Measurements from ENCODE around the gene OR10J4.
"Not testable (repeated sequence)": the region's sequence is repeated elsewhere in the genome, so short reads cannot be mapped to it uniquely, and the experiment has no call there.

Gene OR10J4
- 0 to 0.55 (median 0) reads per million in 17 experiments for total RNA-seq

DNA sequence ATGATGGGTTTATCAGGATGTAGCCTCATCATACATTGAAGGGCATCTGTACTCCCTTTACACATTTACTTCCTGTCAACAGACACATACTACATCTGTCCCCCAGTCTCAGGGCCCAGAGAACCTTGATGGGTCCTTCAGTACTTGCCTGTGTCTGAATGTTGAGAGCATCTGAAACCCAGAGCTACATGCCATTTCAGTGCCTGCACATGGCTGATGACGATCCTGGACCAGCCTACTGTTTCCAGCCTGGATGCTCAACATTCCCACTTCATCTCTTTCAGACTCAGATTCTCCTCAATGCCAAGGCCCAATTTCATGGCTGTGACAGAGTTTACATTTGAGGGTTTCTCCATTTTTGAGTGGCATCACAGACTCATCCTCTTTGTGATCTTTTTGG, at the start of gene OR10J4:
Gene OR10J4 (plus strand): TSS at position 301 of the 400 bp plus-strand sequence.
- no peak for DNase-seq

DNA sequence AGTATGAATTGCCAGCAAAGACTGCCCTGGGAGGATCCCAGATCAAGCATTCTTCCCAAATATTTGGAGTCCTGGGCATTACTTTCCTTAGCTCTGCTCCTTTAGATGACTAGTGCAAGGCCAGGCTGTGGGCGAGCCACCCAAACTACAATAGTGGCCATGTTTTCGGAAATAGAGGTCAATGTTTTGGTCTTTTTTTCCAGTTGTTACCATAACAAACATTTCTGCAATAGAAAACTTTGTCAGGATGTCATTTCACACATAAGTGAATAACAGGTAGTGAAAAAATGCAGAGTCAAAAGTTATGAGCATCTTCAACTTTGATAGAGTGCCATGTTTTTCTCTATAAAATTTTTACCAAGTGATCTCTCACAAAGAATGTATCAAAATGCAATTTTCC, 25.2 kb upstream of the OR10J4 start:
- DNase-seq = no peak

DNA sequence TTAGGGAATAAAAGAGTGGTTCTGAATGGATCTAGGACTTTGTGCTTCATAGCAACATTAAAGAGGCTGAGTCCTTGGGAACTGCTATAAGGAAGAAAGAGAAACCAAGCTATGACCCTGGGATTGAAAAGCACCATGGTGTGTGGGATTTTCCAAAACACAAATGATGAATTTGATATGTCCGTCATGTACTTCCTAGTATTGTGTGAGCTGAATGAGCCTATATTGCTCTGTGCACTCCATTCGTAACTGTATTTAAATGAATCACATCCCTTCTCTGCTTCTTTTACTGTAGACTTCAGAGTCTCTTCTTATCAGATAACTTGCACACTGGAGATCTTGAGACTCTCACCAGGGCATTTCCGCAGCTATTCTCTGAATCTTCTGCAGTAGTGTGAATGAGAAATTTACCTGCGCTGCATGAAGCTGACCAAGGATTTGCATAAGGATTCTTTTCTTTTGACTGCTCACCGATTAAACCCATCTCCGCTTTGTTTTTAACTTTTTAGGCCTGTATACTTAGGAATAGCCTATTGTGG, 23.1 kb upstream of the OR10J4 start:
- no peak for DNase-seq

DNA sequence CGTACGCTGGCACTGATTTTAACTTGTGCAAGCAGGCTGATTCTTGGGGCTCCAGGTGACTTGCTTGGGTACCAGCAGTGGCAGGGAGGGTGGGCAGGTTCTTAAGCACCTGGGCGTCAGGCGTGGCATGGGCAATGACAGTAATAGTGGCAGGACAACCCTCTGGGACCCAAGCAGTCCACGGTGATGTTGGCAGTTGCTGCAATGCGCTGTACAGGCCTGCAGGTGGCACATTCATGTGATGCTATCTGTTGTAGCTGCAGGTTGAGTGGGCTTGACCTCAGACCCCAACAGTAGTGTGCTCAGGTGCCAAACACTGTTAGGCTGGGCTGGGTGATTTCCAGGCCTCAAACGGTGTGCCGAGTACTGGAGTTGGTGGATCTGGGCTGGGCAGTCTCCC, 10.2 kb upstream of the OR10J4 start:
- no peak for DNase-seq

DNA sequence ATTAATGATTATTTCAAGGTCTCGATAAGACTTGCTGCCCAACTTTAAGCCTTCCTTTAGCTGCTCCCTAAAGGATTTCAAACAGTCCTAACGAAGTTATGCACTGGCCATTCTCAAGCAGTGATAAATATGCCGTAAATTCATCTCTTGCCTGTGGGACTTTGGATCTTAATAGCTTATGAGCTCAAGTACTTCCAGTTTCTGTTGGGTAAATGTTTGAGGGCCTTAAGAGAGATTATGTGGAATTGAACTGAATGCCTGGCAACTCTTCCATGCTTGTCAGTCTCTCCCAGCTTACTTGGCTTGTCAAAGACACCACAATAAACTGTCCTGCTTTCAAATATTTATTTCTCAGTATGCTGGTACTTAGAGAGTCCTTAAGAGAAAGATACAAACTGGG, 3.5 kb upstream of the OR10J4 start:
- DNase-seq = no peak

DNA sequence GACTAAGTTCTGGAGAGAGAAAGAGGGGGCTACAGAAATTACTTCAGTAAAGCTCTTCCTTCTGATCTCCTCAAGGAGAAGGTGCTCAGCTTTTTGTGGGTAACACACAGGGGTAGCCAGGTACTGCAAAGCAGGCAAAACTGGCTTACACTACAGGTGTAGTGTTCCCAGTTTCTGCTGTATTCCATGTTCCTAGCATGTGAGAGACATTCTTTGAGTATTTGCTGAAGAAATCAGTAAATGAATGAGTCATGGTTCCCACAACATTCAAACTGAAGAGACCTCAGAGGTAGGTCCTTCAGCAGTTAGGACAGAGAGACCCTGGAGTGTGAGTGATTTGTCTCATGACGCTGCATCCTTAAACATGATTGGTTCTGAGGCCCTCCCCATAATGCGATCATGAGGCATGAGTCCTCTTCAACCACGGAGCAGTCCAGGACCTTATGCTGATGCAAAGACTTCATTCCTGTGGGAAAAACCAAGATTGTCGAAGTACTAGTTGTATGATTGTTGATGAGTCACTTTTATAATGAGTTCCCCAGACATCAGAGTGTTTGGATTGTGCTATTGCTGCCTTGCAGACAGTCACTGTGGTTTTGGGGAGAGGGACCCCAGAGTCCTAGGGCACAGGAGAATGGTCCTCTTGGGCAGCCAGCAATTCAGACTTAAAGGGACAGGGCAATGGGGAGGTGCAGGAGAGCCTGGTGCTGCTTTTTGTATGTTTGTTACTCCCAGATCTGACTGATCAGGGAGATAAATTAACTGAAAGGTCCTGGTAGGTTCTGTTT, 2.7 kb upstream of the OR10J4 start:
- peak in 2 of 4 experiments; percentile 12 to 41 for DNase-seq

DNA sequence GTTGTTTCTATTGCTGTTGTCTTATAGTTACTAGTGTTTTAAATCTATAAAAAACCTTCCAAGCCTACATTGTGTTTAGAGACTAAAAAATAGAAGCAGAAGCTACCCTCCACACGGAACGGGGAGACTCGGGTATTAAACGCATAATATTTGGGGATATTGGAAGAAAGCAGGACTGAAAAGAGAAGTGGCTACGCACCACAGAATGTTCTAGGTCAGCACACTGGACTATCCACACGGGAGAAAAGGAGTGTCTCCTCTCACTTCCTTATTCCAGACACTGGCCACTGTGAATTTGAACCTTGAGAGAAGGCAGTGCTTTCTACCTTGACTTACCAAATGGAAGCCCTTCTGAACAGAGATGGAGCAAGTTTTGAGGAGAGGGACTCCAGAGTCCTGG, 1.0 kb upstream of the OR10J4 start:
- DNase-seq = peak; percentile 63 to 80 (median 71)

DNA sequence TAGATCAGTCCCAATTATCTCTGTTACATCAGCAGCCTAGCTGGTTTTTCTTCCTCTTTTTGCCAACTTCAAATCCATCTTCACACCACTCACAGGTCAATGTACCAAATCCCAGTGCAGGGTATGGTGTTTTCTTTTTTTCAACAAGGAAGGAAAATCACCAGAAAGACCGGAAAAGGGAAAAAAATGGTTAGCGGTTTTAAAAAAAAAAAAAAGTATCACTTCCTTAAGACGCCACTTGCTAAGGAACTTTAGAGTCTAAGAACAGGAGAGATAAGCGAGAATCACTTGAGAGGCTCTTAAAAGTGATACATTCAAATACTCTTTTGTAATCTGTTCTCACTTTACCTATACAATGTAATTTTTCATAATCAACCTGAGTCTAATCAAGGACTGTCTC, 4.5 kb downstream of the OR10J4 start:
- peak in 3 of 4 experiments; percentile 18 to 72 (median 66) for DNase-seq

DNA sequence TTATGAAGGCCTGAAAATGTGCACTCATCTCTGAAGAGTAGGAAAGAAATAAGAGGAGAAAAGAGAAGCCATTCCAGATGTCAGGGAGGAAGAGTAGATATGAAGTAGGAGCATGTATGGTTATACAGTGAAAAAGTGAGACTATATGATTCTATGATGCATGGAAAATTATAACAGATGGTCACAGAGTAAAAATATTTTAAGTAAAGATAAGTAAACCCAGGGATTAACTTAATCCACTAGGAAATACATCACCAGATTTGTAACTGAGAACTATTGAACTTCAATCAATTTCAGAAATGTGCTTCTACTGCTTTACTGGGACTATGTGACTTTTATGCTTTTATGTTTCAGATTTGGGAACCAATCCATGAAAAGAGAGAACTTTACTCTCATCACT, 7.4 kb downstream of the OR10J4 start, which contains the start of gene OR10J1:
Gene OR10J1 (plus strand): TSS at position 301 of the 400 bp plus-strand sequence. CDS start 70 bp downstream, at position 371.
- no peak for DNase-seq

DNA sequence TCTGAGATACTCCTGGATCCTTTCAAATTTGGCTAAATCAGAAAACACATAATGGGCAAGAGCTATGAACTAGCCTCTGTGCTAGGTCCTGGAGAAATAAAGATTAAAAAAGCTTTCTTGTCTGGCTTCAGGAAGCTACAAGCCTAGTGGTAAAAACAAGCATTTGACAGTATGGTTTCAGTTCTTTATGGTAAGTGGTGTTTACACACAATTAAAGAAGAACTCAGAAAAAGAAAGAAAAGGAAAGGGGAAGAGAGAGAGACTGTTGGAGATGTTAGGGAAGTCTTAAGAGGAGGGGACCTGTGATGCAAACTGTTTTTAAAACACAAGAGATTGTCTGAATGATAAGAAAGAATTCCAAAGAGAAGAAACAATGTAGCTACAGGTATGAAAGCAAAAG, 9.4 kb downstream of the OR10J4 start:
- DNase-seq = peak in 2 of 4 experiments; percentile 51 to 62

DNA sequence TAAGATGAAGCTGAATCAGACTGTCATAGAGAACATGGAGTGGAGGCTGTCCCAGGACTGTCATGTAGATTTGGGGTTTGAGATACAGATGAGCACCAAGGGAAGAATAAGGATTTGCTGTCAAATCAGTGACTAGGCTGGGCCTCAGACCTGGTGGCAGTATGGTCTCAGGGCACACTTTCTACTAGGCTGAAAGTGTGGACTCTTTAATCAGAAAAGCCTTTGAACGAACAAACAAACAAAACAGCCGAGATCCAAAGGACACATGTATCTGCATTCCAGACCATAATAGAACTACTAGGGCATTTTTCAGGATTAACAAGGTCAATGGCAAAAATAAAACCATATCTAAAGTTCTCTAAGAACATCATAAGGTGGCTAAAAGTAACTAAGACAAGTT, 10.4 kb downstream of the OR10J4 start:
- no peak for DNase-seq

DNA sequence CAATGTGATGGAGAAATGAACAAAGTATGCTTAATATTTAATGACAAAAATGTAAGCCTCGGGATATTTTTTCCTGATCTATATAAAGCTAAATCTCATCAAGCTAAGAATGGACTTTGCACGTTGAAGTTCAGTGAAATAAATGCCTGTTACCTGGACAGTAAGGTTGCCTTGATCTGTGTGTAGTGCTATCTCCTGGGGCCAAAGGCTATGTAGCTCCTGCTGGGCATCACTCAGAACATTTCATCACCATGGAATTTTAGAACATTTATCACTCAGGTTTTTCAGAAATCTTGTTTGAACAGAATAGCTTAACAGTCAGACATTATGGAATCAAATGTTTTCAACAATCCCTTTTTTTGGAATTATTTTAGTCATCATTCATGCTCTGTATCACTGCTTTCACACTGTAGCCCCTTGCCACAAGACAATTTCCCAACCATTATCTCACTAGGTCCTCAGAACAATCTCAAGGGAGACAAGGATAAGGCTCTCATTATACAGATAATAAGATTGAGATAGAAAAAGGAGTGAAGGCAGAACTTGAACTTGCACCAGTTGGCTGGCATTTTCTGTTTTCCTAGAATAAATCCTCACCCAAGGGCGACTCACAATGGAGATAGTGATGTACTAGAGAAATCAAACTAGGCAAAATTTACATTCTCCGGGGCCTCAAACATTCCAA, 11.2 kb downstream of the OR10J4 start:
- DNase-seq = no peak

DNA sequence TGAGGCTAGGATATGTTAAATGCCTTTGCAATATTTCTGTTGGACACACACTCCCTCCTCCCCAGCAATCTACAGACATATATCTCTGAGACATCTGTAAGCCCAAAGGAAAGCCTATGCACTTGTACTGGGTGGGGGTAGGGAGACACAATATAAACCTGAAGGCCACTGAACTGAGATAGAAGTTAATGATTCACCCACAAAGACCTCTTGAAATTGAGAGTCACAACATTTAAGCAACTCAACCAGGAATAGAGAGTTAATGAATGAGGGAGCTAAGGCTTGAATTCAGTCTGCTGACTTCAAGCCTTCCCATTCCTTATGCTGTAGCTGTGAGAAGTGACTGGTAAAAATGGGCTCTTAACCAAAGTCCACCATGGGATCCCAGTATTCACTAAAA, 12.5 kb downstream of the OR10J4 start:
- no peak for DNase-seq

DNA sequence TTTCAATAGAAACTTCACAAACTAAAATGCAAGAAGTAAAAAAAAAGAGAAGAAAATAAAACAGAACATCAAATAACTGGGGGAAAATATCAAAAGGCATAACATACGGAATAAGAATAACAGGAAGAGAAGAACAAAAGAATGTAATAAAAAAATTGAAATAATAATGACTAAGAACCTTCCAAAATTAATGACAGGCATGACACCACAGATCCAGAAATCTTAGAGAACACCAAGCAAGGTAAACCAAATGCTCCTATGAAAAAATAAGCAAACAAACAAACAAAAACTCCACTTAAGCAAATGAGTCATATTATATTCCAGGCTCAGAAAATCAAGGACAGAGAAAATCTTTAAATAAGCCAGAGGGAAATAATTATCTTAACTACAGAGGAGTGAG, 16.2 kb downstream of the OR10J4 start:
- no peak for DNase-seq

DNA sequence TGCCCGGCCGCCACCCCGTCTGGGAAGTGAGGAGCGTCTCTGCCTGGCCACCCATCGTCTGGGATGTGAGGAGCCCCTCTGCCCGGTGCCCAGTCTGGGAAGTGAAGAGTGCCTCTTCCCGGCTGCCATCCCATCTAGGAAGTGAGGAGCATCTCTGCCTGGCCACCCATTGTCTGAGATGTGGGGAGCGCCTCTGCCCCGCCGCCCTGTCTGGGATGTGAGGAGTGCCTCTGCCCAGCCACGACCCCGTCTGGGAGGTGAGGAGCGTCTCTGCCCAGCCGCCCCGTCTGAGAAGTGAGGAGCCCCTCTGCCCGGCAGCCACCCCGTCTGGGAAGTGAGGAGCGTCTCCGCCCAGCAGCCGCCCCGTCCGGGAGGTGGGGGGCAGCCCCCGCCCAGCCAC, 17.6 kb downstream of the OR10J4 start:
- DNase-seq = not testable (repeated sequence)

DNA sequence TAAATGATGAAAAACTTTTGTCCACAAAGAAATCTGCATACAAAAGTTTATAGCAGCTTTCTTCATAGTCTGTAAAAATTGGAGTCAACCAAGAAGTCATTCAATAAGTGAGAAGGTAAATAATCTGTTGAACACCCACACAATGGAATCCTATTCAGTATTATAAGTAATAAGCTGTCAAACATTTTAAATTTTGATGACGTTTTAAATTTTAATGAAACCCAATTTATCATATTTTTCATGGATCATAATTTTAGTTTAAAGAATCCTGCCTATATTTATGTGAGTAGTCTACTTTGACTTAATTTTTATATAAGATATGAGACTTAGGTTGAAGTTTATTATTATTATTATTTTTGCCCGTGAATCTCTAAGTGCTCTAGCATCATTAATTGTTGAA, 27.5 kb downstream of the OR10J4 start:
- no peak for DNase-seq

DNA sequence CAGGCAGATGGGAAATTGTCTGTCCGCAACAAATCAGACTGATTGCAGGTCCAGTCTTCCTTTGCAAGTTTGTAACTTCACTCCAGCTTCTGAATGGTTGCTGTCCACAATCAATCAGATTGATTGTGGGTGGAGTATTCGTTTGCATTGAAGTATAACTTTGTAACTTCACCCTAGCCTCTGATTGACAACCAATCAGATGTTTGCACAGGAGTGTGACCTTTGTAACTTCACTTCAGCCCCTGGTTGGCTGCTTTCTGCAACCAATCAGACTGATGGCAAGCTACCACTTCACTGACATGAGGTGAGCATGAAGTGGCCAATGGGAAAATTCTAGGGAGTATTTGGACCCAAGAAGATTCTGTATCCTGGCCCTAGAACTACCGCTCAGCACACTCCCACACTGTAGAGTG, 33.2 kb downstream of the OR10J4 start:
- DNase-seq = no peak

DNA sequence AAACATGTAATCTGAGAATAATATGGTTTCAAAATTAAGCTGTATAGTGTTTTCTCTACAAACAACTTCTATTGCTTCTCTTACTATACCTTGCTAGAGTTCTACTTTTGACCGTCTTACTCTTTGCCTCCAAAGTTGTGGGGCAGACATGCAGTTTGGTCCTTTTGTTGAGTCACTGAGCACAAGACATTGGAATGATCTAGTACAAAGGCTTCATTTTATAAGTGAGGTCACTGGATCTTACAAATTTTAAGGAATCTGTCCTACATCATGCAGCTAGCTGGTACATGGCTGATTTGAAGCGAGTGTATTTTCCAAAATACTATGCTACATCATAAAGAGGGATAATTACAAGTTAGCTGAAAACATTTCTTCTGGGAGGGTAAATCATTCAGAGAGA, 36.3 kb downstream of the OR10J4 start:
- no peak for DNase-seq

DNA sequence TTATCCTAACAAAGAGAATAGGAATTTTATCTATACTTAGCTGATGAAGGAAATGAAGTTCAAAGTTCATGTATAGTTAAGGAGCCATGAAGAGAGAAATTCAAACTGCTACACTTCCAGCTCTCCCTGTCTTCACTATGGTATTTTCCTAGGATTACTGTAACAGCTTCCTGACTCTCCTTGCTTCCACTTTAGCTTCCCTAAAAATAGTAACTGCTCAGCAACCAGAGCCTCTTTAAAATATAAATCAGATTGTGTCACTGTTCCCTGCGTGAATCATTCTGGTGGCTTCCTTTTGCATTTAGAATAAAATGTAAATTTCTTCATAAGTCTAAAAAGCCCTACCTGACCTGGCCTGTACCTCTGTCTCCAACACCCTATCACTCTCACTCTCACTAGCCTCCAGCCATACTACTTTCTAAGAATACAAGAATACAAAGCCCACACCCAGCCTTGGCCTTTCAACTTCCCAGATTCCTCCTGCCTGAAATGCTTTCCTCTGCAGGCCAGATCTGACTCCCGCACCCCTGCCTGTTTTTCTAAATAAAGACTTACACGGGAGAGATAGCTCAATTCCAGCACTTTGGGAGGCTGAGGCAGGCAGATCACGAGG, 38.0 kb downstream of the OR10J4 start:
- peak in 3 of 4 experiments; percentile 25 to 48 (median 32) for DNase-seq

DNA sequence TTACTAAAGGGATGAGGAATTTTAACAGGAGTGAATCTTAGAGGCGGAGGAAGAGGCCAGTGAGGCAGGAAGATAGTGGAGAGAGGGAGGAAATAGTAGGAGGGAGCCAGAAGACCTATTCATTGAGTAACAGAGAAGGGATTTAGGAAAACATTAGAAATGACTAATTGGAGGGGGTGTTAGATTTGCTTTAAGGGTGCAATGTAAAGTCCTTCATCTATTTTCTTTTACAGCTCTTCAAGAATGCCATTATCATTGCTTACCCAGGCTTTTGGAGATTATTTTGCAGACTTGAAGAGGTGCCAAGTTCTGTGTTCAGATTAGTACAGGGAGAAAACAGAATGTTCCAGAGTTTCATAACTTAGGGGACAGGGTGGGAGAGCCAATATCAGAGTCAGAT, 41.3 kb downstream of the OR10J4 start:
- no peak for DNase-seq

DNA sequence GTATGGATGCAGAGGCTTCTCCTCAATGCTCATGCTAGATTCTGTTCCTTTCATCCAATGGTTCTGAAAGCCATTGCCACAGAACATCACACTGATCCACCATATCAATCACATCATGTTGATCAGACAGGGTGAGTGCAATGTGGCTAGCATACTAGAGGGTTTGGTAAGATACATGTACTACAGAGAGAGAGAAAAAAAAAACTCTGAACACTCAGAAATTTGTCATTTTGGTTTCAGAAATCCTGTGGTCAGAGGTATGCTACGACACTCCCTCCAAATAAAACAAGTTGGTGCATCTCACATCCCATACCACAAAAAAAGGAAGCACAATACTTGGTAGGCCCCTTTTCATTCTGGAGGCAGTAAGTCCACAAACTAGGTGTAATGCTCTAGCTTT, 42.9 kb downstream of the OR10J4 start:
- no peak for DNase-seq

Data from suppressor macrophage (primary cell).